Femur (tissue), 1 donor: Measurements from ENCODE around the gene ADTRP.

Experiments
- DNase-seq: peaks from one replicate; pipeline ENCODE4 v3.0.0-alpha.2; 2017

The ADTRP gene

DNA sequence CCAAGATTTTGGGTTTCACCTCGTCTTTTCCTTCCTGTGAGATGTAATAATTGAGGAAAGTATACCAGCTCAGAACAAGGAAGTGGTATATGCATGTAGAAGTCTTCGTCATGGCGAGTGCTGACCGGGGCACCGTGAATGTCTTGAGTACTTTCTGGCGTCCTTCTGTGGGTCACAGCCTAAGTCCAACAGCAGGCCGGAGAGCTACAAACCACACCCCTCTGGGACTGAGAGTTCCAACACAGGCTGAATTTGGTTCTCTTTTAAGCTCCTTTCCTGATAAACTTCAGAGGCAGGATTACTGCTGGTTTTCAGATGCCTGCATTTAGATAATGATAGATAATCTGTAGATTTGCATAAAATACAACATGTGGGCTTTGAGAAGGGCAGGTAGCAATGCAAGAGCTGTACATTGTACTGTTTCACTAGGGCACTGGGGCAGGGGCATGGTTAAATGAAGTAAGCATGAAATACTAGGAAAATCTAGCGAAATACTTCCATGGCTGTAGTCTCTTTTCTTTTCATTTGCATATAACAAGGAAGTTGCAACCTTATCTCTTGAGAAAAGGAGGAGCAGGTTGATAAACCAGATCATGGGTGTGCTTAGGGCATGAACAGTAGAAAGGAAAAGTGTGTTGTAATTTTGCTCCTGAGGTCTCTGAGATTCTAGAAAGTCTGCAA is at the start of gene ADTRP:
Gene ADTRP (minus strand): TSS at position 156 of the 681 bp plus-strand sequence. CDS start 44 bp downstream, at position 112.
- no peak for DNase-seq

DNA sequence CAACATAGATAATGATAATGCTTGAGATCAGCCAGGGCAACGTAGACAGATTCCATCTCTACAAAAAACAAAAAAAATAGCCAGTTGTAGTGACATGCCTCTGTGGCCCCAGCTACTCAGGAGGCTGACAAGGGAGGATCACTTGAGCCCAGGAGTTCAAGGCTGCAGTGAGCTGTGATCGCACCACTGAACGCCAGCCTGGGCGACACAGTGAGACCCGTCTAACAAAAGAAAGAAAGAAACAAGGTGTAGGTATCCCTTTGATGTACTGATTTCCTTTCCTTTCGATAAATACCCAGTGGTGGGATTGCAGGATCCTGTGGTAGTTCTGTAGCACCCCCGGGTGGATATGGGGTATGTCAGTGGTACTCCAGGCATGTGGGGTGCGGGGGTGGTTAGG is 48.2 kb upstream of the ADTRP start:
- no peak for DNase-seq

- DNase-seq, result no peak
These were observed 46.4 kb upstream of the ADTRP start for GRCh38 chr6:11824986-11825385.

GRCh38 chr6:11822346-11822745 is 43.7 kb upstream of the ADTRP start:
- DNase-seq, result no peak

DNA sequence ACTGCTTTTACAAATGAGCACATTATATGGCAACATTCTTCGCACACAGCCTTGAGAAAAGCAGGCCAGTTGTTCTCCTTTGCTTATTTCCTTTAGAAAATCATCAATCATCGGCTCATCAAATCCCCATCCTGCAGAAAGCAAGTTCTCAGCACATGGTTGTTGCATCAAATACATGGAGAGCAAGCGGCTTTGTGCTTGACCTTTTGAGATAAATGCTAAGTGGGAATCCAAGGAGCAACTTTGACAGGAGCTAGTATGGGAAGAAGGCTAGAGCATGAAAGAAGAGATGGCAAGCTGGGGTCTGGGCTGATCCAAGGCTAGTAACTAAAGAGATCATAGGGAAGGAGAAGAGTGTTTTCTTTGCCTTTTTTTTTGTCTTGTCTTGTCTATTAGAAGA is 43.2 kb upstream of the ADTRP start:
- DNase-seq, result no peak

DNA sequence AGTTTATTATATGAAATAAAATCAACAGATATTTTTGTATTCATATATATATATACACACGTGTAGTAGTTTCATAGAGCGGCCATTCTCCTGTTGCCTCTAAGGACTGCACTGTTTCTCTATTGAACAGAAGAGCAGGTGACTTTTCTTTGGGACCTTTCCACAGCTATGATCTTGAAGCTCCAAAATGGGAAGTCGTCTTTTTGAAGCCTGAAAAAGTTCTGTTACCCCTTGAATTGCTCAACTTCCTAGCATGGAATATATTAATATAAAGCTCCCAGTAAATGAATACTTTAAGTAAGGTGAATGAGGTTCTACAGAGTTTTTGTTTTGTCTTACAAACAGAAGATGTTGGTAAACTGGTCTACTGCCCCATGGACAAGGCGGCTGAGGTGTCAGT is 42.2 kb upstream of the ADTRP start:
- DNase-seq, result no peak

- DNase-seq, result no peak
These were observed 40.9 kb upstream of the ADTRP start for GRCh38 chr6:11819486-11819885.

DNA sequence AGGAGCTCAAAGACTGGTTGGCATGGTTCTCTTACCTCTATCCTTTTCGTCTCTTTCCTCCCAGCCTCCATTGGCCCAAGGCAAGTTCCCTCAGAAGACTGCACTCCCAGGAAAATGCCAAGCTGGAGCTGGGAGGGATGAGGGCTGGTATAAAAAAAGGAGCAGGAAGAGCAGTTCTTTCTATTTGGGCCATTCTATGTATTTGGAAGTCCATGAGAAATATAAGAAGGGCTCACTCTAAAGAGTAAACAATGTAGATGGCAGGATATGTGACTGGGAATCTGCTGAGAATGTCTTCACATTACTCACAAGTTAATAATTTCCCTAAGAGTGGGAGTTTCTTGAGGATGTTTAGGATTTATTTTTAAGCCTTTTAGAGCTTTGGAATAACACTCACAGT is 36.6 kb upstream of the ADTRP start:
- DNase-seq, result no peak

- no peak for DNase-seq
These were observed 36.2 kb upstream of the ADTRP start for GRCh38 chr6:11814819-11815218.

DNA sequence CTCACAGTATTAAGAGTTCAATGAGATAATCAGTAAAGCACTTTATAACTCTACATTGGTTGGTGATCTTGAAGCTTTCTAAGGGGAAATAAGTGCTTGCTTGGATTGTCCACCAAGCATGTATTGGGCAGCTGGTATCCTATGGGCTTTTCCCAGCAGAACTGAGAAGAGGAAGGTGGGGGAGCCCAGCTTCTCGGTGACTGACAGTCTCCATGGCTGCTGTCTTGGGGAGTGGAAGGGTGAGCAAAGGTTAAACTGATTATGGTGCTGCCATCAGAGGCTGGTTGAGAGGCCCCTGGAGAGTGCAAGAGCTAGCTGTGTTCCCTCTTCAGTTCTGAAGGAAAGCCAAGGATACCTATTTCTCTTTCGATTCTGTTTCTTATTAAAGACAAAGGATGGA is 35.5 kb upstream of the ADTRP start:
- no peak for DNase-seq

DNA sequence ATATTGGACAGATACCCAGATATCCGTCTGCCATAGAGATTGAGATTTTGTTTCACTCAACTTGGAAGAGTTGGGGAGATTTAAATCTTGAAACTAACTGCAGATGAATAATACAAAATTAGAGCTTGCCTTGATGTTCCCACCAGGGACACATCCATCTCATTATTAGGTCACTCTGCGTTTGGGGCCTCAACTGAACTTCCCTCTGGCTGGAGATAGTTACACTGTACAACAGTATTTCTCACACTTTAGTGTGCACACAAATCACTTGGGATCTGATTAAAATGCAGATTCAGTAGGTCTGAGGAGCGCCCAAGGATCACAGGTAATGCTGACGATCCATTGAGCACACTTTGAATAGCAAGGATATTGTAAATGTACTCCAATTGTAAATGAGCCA is 35.0 kb upstream of the ADTRP start:
- DNase-seq, result no peak

DNA sequence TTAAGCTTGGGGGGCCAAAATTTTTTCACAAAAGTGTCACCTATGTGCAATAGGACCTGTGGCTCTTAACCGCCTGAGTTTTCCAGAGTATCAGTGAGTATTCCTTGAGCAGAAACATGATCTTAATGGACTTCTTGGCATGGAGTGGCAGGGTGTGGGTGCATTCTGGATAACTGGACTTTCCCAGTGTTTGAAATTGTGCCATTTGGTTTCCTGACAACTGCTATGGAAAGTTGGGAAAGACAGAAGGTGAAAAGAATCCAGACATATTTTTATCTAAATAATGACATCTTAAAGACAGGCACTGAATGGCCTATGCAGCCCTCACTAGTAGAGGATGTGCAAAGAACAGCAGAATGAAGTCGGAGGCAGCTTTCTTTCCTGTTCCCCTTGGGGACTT is 34.3 kb upstream of the ADTRP start:
- no peak for DNase-seq

GRCh38 chr6:11812439-11812838 is 33.8 kb upstream of the ADTRP start:
- DNase-seq, result no peak

GRCh38 chr6:11811644-11812264 is 33.2 kb upstream of the ADTRP start:
- no peak for DNase-seq

DNA sequence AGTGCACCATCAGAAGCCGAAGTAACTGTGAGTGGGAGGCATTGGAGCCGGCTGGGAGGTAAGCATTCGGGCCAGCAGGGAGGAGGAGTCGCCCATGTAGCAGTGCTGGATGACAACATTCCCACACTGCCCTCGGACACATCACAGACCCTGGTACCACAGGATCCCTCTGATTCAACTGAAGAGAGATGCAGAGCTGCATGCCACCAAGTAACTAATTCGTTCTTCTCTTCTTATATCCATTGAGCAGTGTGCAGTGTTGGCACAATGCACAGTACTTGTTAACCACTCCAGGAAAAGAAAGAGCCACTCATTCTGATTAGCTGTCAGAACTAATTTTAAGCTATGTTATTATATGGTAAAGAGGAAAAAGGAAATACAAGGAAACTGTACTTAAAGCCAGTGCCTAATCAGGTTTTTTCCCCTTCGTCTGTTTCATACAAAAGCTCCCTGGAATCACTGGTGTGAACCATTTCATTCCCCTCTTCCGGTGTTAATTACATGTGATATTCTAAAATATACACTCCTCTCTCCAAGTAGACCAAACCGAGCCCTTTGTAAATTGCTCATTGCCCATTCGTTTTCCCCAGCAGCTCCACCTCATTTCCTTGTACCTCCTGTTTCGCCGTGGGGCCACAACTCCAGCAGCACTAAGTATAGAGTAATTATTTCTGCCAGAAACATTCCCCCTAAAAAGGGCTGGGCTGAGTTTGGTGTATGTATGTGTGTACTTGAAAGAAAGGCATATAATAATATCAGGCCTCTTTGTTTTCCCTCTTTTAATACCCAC is 32.4 kb upstream of the ADTRP start:
- no peak for DNase-seq

DNA sequence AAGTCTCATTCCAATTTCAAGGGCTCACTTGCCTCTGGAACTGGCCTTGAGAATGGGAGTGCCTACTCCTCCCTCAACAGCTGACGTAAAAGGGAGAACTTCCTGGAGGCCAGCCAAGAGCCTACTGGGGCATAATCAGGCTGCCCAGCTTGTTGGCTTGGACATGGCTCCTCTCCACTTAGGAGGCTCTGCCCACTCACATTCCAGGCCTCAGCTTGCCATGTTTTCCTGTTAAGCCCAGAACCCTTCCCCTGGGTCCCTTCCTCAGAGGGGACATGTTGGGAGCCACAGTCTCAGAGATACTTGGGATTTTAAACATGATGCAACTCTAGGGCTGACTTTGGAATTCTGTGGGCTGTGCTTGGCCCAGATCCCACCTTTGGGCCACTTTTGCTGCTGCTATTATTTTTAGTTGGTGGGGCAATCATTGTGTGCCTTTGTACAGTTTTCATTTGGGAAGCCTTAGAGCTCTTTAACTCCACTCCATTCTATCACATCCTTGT is 31.5 kb upstream of the ADTRP start:
- DNase-seq, result peak; percentile 81

DNA sequence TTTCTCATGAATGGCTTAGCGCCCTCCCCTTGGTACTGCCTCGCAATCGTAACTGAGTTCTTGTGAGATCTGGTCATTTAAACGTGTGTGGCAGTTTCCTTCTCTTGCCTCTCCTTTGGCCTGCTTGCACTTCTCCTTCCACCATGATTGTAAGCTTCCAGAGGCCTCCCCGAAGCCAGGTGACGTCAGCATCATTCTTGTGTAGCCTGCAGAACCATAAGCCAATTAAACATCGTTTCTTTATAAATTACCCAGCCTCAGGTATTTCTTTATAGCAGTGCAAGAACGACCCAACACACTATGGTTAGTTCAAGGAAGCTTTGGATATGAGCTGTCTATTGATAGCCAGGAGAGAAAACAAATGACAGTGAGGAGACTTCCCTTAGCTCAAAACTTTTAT is 29.5 kb upstream of the ADTRP start:
- no peak for DNase-seq

GRCh38 chr6:11806561-11807317 is 28.1 kb upstream of the ADTRP start:
- DNase-seq, result no peak

DNA sequence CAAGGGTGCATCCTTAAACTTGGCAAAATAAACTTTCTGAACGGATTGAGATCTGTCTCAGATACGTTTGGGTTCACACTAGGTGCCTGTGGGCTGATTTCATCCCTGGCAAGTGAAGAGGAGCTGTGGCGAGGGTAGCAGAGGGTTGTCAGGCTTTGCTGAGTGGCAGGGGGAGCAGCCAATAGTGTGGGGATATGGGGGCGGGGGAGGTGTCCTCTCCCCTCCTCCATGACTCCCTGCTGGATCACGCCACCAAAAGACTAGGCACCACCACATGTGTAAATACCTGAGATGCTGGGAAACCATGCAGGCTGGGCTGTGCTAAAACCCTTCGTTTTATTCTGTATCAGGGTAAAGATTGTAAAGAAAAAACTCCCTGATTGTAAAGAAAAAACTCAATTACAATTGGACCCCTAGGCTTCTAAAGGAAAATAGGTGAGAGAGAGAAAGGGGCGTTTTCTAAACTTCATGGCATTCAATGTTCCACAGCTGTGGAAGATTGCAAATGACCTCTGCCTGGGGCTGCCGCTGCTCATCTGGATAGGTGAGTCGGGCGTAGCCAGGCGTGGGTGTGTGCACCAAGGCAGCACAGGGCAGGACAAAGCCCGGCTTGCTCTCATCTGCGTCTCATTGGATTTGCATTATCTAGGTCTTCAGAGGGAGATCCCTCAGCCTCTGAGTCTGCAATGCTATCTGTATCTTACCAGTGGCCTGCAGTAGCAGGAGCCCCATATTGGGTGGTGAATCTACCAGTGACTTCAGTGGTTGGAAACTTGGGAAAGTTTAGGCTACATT is 26.9 kb upstream of the ADTRP start:
- no peak for DNase-seq

GRCh38 chr6:11804701-11805100 is 26.1 kb upstream of the ADTRP start:
- no peak for DNase-seq

DNA sequence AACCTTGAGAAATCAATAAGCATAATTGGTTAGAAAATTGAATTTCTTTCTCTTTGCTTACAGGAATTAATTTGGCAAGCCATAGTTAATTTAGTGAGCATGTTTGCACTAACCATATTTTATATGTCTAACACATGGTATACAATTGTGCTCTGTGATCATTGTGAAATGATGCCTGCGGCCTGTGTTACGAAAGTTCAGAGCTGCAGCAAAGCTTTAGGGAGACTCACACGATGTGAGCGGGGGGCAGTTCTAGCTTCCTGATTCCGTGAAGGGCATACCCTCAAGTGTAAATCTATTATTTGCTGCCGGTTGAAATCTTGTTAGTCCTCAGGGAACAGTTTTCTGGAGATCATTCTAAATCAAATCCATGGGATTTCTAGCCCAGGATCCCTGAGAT is 25.5 kb upstream of the ADTRP start:
- DNase-seq, result no peak

DNA sequence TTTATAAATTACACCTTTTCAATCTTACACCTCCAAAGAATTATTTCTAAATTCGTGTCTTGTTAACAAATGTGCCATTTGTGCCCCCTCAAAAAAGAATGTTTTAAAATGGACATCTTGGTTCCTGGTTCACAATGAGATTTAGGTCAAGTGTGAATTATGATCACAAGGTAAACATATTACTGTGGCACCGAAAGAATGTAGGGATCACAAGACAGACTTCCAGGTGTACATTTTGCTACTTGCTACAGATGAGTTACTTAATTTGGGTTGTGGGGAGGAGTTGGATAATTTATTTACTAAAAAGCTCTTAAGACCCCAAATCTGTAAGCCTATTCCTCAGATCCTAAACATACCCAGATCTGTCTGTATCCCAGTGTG is 25.0 kb upstream of the ADTRP start:
- no peak for DNase-seq
